ENCODE results near the gene BCAT1. TPM values are rescaled to one million over a fixed set of nuclear protein-coding genes. Genes with fewer than 3 reads are reported as not detected.

The BCAT1 gene
- total and polyA plus RNA-seq, 9 of the 15 experiments (the other 6 are each of a cell fraction or from before 2014, with no cell fraction given), result 38.5 to 157 (median 66.8) TPM

GRCh38 chr12:24881724-24882371 is 67.1 kb downstream of the BCAT1 start (continued):
- TF ChIP-seq, protein P1, sequence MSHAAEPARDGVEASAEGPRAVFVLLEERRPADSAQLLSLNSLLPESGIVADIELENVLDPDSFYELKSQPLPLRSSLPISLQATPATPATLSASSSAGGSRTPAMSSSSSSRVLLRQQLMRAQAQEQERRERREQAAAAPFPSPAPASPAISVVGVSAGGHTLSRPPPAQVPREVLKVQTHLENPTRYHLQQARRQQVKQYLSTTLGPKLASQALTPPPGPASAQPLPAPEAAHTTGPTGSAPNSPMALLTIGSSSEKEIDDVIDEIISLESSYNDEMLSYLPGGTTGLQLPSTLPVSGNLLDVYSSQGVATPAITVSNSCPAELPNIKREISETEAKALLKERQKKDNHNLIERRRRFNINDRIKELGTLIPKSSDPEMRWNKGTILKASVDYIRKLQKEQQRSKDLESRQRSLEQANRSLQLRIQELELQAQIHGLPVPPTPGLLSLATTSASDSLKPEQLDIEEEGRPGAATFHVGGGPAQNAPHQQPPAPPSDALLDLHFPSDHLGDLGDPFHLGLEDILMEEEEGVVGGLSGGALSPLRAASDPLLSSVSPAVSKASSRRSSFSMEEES (CRISPR knock-in tag; IDR thresholded peaks at IDR 0.05), result no peak
- no peak for TF ChIP-seq HNRNPK (IDR thresholded peaks at IDR 0.05; ENCODE audit: low read depth, low read length, poor library complexity, severe bottlenecking)
- TF ChIP-seq CHD2 (IDR thresholded peaks at IDR 0.05; ENCODE audit: low read depth, low read length), result no peak
- TF ChIP-seq CBX5 (IDR thresholded peaks at IDR 0.05; ENCODE audit: borderline replicate concordance, low read depth), result no peak
- no peak for TF ChIP-seq KLF16 (IDR thresholded peaks at IDR 0.05)

DNA sequence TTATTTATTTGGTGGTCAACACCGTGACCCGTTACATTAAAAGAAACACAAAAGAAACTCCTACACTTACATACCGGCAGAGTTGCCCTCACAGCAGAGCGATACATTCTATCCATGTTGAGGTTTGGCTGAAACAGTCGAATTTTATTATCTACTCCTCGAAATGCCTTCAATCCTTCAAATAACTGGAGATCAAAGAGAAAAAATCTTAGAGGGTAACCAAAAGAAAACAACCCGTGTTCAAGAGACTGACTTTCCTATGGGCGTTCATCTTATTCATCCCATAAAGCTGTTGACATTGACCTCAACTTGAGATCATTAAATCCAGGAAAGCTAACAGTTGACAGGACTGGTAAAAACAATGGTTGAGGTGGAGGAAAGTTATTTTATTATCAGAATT is 67.7 kb downstream of the BCAT1 start:
- CTCF ChIA-PET (ENCODE audit: low intra/inter-chr PET ratio), result no interaction called here
- in situ Hi-C loops (cut with MboI), result no loop called here
- BruUV-seq (replicated peaks), result no TSS peak
- no peak for TF ChIP-seq TGIF2 (CRISPR knock-in tag; IDR thresholded peaks at IDR 0.05)
- no peak for TF ChIP-seq CREBBP (IDR thresholded peaks at IDR 0.05; ENCODE audit: low read depth, low read length)
- TF ChIP-seq TEAD4 (IDR thresholded peaks at IDR 0.05; ENCODE audit: low read length), result no peak
- no peak for TF ChIP-seq TEAD4 (CRISPR knock-in tag; IDR thresholded peaks at IDR 0.05; ENCODE audit: borderline replicate concordance)
- TF ChIP-seq, protein P2, sequence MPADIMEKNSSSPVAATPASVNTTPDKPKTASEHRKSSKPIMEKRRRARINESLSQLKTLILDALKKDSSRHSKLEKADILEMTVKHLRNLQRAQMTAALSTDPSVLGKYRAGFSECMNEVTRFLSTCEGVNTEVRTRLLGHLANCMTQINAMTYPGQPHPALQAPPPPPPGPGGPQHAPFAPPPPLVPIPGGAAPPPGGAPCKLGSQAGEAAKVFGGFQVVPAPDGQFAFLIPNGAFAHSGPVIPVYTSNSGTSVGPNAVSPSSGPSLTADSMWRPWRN (IDR thresholded peaks at IDR 0.05; ENCODE audit: low read depth), result no peak
- TF ChIP-seq FOXA3 (CRISPR knock-in tag; conservative IDR thresholded peaks at IDR 0.05 in 1 of 2, IDR thresholded peaks at IDR 0.05 in 1 of 2), result no peak
- no peak for TF ChIP-seq CEBPB (tag; IDR thresholded peaks at IDR 0.05)
- TF ChIP-seq BRD4 (IDR thresholded peaks at IDR 0.05), result no peak
- no peak for TF ChIP-seq SMC3 (conservative IDR thresholded peaks at IDR 0.05; ENCODE audit: insufficient read depth, low read depth, low read length)
- no peak for TF ChIP-seq ZNF146 (CRISPR knock-in tag; IDR thresholded peaks at IDR 0.05; ENCODE audit: unreplicated experiment)
- TF ChIP-seq TCF15 (CRISPR knock-in tag; IDR thresholded peaks at IDR 0.05), result no peak
- no peak for TF ChIP-seq ZNF707 (CRISPR knock-in tag; conservative IDR thresholded peaks at IDR 0.05)

More for the DNA sequence above, 67.7 kb downstream of the BCAT1 start:
- WGBS (ENCODE audit: insufficient coverage, low coverage, missing lambda C conversion rate), result 85% methylated on average over 7 of the region's 8 CpGs
- Histone ChIP-seq H3K9ac (ENCODE audit: insufficient read depth in 1 of 2, low read depth in 2 of 2, low read length in 2 of 2) (no peak overlapping the region), H3K4me3 (no peak overlapping the region), H4K20me1 (replicated peaks; ENCODE audit: control insufficient read depth, insufficient read depth, low read length) (no peaks in the 10 kb centered on the region), H3K9me3 (replicated peaks; ENCODE audit: control insufficient read depth, insufficient read depth, low read depth, low read length) (no peaks in the 10 kb centered on the region), H3K4me1 (replicated peaks in 1 of 2; ENCODE audit: control insufficient read depth in 2 of 2, insufficient read depth in 2 of 2, low read length in 2 of 2) (no peaks in the 10 kb centered on the region), H2AFZ (ENCODE audit: low read depth, low read length) (no peak overlapping the region), H3K27ac (ENCODE audit: extremely low read depth, low read depth, low read length) (no peak overlapping the region), H3K27me3 (ENCODE audit: control insufficient read depth in 2 of 2, insufficient read depth in 2 of 2, low read length in 2 of 2) (no peaks in the 10 kb centered on the region), H3K9me1 (ENCODE audit: control insufficient read depth, insufficient read depth, low read length) (no peaks in the 10 kb centered on the region), H3K36me3 (ENCODE audit: control insufficient read depth, insufficient read depth, low read length) (peaks cover 61% of the 10 kb centered on the region; the same call in 2 of the 3 replicates), H3K79me2 (ENCODE audit: control insufficient read depth, insufficient read depth, low read length) (peaks cover 21% of the 10 kb centered on the region; the same call in 2 of the 3 replicates), H3K4me2 (ENCODE audit: insufficient read depth, low read length) (no peak overlapping the region)
- no peak for ATAC-seq
- DNase-seq (ENCODE audit: extremely low read depth in 1 of 4, low spot score in 3 of 4), result no peak
- no peak for FAIRE-seq
- POLR2A ChIA-PET, result interaction anchor here (0.7 kb wide), 1 partner anchor 27 kb away, joined by 4 read pairs; no protein-coding TSS in a partner anchor
- intact Hi-C loops (cut with micrococcal nuclease), result no loop called here
